Measurements from ENCODE around the gene HGS. TPM values are rescaled to one million over a fixed set of nuclear protein-coding genes. Genes with fewer than 3 reads are reported as not detected.
"Not testable (repeated sequence)": the region's sequence is repeated elsewhere in the genome, so short reads cannot be mapped to it uniquely, and the experiment has no call there.

Gene HGS
- total RNA-seq, 1 donor from 2014 or later: 31.7 TPM

GRCh38 chr17:81655378-81656117, 28.3 kb upstream of the HGS start:
- DNase-seq: no peak

GRCh38 chr17:81656118-81656743, 27.6 kb upstream of the HGS start, which contains the start of gene PDE6G:
PDE6G (minus strand) TSS chr17:81656542; CDS start chr17:81653305, 3,237 bp downstream.
- no peak for DNase-seq

- DNase-seq: no peak
Observed at GRCh38 chr17:81656835-81657234, 27.0 kb upstream of the HGS start.

GRCh38 chr17:81659038-81659437, 24.8 kb upstream of the HGS start:
- no peak for DNase-seq

GRCh38 chr17:81660441-81660840, 23.4 kb upstream of the HGS start:
- DNase-seq: no peak

- DNase-seq: no peak
Observed at GRCh38 chr17:81662002-81662401, 21.8 kb upstream of the HGS start.

- no peak for DNase-seq
Observed at GRCh38 chr17:81664051-81664470, 19.8 kb upstream of the HGS start.

- DNase-seq: no peak
Observed at GRCh38 chr17:81665205-81666091, 18.4 kb upstream of the HGS start.

GRCh38 chr17:81666092-81666341, 17.8 kb upstream of the HGS start:
- no peak for DNase-seq

- DNase-seq: peak; percentile 98
Observed at GRCh38 chr17:81666342-81667191, 17.2 kb upstream of the HGS start, which contains the start of the genes CCDC137 and OXLD1. CCDC137 (plus strand) TSS chr17:81666737; CDS start chr17:81666767, 30 bp downstream. OXLD1 (minus strand) TSS chr17:81666605; CDS start chr17:81666577, 28 bp downstream.

- DNase-seq: no peak
Observed at GRCh38 chr17:81667754-81668153, 16.1 kb upstream of the HGS start.

GRCh38 chr17:81672504-81672903, 11.3 kb upstream of the HGS start:
- no peak for DNase-seq

GRCh38 chr17:81672954-81673353, 10.9 kb upstream of the HGS start:
- DNase-seq: no peak

GRCh38 chr17:81673561-81674258, 10.1 kb upstream of the HGS start:
- no peak for DNase-seq

GRCh38 chr17:81675515-81676221, 8.1 kb upstream of the HGS start:
- not testable (repeated sequence) for DNase-seq

GRCh38 chr17:81676906-81677305, 6.9 kb upstream of the HGS start:
- DNase-seq: no peak

- DNase-seq: no peak
Observed at GRCh38 chr17:81680150-81680549, 3.7 kb upstream of the HGS start.

GRCh38 chr17:81681672-81682071, 2.1 kb upstream of the HGS start:
- DNase-seq: no peak

GRCh38 chr17:81682565-81683207, 1.1 kb upstream of the HGS start:
- no peak for DNase-seq

- DNase-seq: peak; percentile 28
Observed at GRCh38 chr17:81683208-81683583, 615 bp upstream of the HGS start.
